Mesodermal cell (in vitro differentiated cells): Measurements from ENCODE around the gene NLRP9.

Source experiments
- H3K27ac ChIP-seq: 2 replicates; pipeline ENCODE4 v1.7.0; 2013; ENCODE audit warnings: mild to moderate bottlenecking, low read depth, low read length, moderate library complexity; ENCODE audit not compliant: severe bottlenecking
- H3K36me3 ChIP-seq: 2 replicates; pipeline ENCODE4 v1.7.1; 2013; ENCODE audit warnings: mild to moderate bottlenecking, low read length, moderate library complexity; ENCODE audit not compliant: control insufficient read depth, insufficient read depth
- H3K4me1 ChIP-seq: one replicate; pipeline ENCODE4 v1.7.1; 2013; ENCODE audit warnings: mild to moderate bottlenecking, low read length; ENCODE audit not compliant: insufficient read depth, control insufficient read depth, poor library complexity, severe bottlenecking
- H3K4me3 ChIP-seq: 2 replicates; pipeline ENCODE4 v1.7.0; 2013; ENCODE audit warnings: low read length, control low read depth, mild to moderate bottlenecking; ENCODE audit not compliant: insufficient read depth, poor library complexity, severe bottlenecking; ENCODE audit errors: extremely low read depth
- H3K9me3 ChIP-seq: 2 replicates; pipeline ENCODE4 v1.7.1; 2013; ENCODE audit warnings: mild to moderate bottlenecking, low read length, moderate library complexity; ENCODE audit not compliant: control insufficient read depth
- WGBS, 2 experiments: methylation state at CpG; one replicate each; pipeline ENCODE4 v1.1.5; 2013; ENCODE audit warnings: missing lambda C conversion rate in 2 of 2; ENCODE audit not compliant: insufficient coverage in 2 of 2; 5-methylcytosine and 5-hydroxymethylcytosine counted together

Gene NLRP9

DNA sequence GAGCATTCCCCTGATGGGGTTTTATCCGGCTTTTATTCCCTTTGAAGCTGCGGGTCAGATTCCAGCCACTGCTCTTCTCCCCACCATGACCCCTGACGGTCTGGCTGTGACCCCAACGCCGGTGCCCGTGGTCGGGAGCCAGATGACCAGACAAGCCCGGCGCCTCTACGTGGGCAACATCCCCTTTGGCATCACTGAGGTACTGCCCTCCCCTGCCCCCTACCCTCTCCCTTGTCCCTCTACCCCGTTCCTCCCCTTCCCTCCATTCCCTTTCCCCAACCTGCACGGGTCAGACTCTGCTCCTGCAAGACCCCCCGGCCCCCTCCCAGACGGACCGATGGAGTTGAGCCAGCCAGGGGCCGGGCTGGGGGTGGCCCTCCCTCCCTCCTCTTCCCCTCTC, 77.2 kb downstream of the NLRP9 start:
- H3K4me3 ChIP-seq: no peak overlapping the region
- WGBS, 2 experiments: 94 to 95% methylated on average over 12 of the region's 16 CpGs
- no peaks in the 10 kb centered on the region for H3K9me3 ChIP-seq
- H3K27ac ChIP-seq: no peak overlapping the region
- H3K4me1 ChIP-seq: peaks cover 37% of the 10 kb centered on the region
- peaks cover 86% of the 10 kb centered on the region for H3K36me3 ChIP-seq

GRCh38 chr19:55660404-55660803, 77.8 kb downstream of the NLRP9 start:
- WGBS, 2 experiments: 92 to 97% methylated on average over 4 to 6 of the region's 12 CpGs
- H3K4me1 ChIP-seq: peaks cover 37% of the 10 kb centered on the region
- H3K27ac ChIP-seq: no peak overlapping the region
- no peaks in the 10 kb centered on the region for H3K9me3 ChIP-seq
- H3K36me3 ChIP-seq: peaks cover 85% of the 10 kb centered on the region
- no peak overlapping the region for H3K4me3 ChIP-seq

GRCh38 chr19:55659822-55660221, 78.4 kb downstream of the NLRP9 start:
- H3K9me3 ChIP-seq: no peaks in the 10 kb centered on the region
- peaks cover 37% of the 10 kb centered on the region for H3K4me1 ChIP-seq
- H3K36me3 ChIP-seq: peaks cover 82% of the 10 kb centered on the region
- 100% methylated on average over 3 of the region's 9 CpGs; no CpG with 5 or more reads in 1 of the 2 experiments for WGBS, 2 experiments
- H3K27ac ChIP-seq: no peak overlapping the region
- H3K4me3 ChIP-seq: no peak overlapping the region

DNA sequence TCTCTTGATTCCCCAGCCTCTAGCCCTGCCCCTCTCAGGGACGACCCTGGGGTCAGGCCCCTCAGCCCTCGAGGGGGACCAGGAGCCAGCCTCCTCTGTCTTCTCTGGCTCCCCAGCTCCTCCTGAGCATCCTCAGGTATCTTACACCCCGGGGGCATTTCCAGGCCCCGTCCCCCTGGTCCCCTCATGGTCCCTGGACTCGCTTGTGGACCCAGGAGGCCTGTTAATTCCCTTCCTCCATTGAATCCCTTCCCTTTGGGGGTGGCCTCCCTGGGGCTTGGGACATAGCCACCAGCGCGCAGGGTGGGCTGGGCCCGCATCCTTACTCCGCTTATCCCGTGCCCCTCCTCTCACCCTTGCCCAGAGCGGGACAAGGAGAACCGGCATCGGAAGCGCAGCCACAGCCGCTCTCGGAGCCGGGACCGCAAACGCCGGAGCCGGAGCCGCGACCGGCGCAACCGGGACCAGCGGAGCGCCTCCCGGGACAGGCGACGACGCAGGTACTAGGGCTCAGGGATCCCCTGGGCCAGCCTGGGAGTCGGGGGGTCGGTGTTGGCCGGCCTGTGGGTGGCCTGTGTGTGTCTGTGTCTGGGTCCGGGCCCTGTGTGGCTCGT, 79.2 kb downstream of the NLRP9 start:
- Histone ChIP-seq H3K4me3 (no peak overlapping the region), H3K36me3 (peaks cover 73% of the 10 kb centered on the region), H3K4me1 (peaks cover 37% of the 10 kb centered on the region), H3K27ac (no peak overlapping the region), H3K9me3 (no peaks in the 10 kb centered on the region)
- 97 to 98% methylated on average over 33 to 34 of the region's 37 CpGs for WGBS, 2 experiments
